HepG2 (cell line): ENCODE data around the gene SEC11A. TPM values are rescaled to one million over a fixed set of nuclear protein-coding genes. Genes with fewer than 3 reads are reported as not detected.
A peak's percentile ranks its signal among the peaks of the same experiment; 100 is the strongest.

Experiments used
- CBFB ChIP-seq: sonication (generic); formaldehyde crosslinking; IDR thresholded peaks from 2 replicates; pipeline ENCODE4 v1.4.0; 2020; ENCODE audit warnings: missing genetic modification reagents
- CHCHD3 ChIP-seq: sonication (generic); formaldehyde crosslinking; IDR thresholded peaks from 2 replicates; pipeline ENCODE4 v1.8.0; 2022; ENCODE audit warnings: mild to moderate bottlenecking, missing genetic modification reagents, moderate library complexity
- CHD2 ChIP-seq: IDR thresholded peaks from 2 replicates; pipeline ENCODE4 v1.6.1; 2011; ENCODE audit warnings: low read depth, low read length, improper control_type of control experiment
- HES4 ChIP-seq: sonication (generic); formaldehyde crosslinking; IDR thresholded peaks from 2 replicates; pipeline ENCODE4 v1.9.0; 2021; ENCODE audit warnings: mild to moderate bottlenecking, missing genetic modification reagents, borderline replicate concordance
- MAF1 ChIP-seq: sonication (generic); formaldehyde crosslinking; IDR thresholded peaks from 2 replicates; pipeline ENCODE4 v1.5.0; 2020; ENCODE audit warnings: missing genetic modification reagents, borderline replicate concordance
- SP1 ChIP-seq, 2 experiments: fragments of 450-650 bp in 1 of 2; sonication (generic) in 1 of 2; formaldehyde crosslinking in 1 of 2; IDR thresholded peaks; 2 replicates each; pipeline versions ENCODE4 v1.4.0 to v1.6.1; 2016 to 2020; ENCODE audit warnings: missing genetic modification reagents in 1 of 2
- SPEN ChIP-seq: sonication (generic); formaldehyde crosslinking; IDR thresholded peaks from 2 replicates; pipeline ENCODE4 v1.5.1; 2020; ENCODE audit warnings: low read depth, mild to moderate bottlenecking, missing genetic modification reagents
- ZC3H13 ChIP-seq: sonication (generic); formaldehyde crosslinking; IDR thresholded peaks from 2 replicates; pipeline ENCODE4 v1.8.1; 2023; ENCODE audit warnings: mild to moderate bottlenecking, missing genetic modification reagents, moderate library complexity
- ZNF552 ChIP-seq: sonication (generic); formaldehyde crosslinking; IDR thresholded peaks from 2 replicates; pipeline ENCODE4 v1.9.0; 2022; ENCODE audit warnings: missing genetic modification reagents, mild to moderate bottlenecking, borderline replicate concordance
- ZNF569 ChIP-seq: sonication (generic); formaldehyde crosslinking; IDR thresholded peaks from 2 replicates; pipeline ENCODE4 v1.5.0; 2020; ENCODE audit warnings: mild to moderate bottlenecking, missing genetic modification reagents, moderate library complexity, borderline replicate concordance
- polyA plus RNA-seq, 8 experiments: library from polyadenylated mRNA; depleted of rRNA in 3 of 8; stranded (reverse) in 7 of 8; unstranded in 1 of 8; fragments of >200 nt; fragmentation: Illumina TruSeq in 4 of 8; extraction: Trizol in 4 of 8; gene quantifications; 2 replicates each; pipeline versions ENCODE4 v1.2.1 to v1.2.3, GENCODE V29; 2011 to 2016; ENCODE audit warnings: low read depth in 4 of 8, missing spikeins in 1 of 8, mixed read lengths in 1 of 8; ENCODE audit not compliant: insufficient read depth in 1 of 8
- total RNA-seq, 5 experiments: library from RNA; depleted of rRNA; stranded (reverse); fragments of >200 nt; fragmentation: Illumina TruSeq; extraction: Trizol; gene quantifications; 2 replicates each; pipeline ENCODE4 v1.2.3, GENCODE V29; 2016; ENCODE audit warnings: low read depth in 1 of 5
- TF ChIP-seq, protein P1 (sequence below): sonication (generic); formaldehyde crosslinking; IDR thresholded peaks from 2 replicates; pipeline ENCODE4 v1.4.0; 2020; ENCODE audit warnings: mild to moderate bottlenecking, missing genetic modification reagents
- TF ChIP-seq, protein P2 (sequence below): sonication (generic); formaldehyde crosslinking; IDR thresholded peaks from 2 replicates; pipeline ENCODE4 v1.8.0; 2022; ENCODE audit warnings: mild to moderate bottlenecking, missing genetic modification reagents; ENCODE audit not compliant: insufficient replicate concordance
- TF ChIP-seq, protein P3 (sequence below): sonication (generic); formaldehyde crosslinking; conservative IDR thresholded peaks from 2 replicates; pipeline ENCODE4 v1.8.0; 2022; ENCODE audit warnings: mild to moderate bottlenecking, moderate library complexity, missing genetic modification reagents
- TF ChIP-seq, protein P4 (sequence below): sonication (generic); formaldehyde crosslinking; IDR thresholded peaks from 2 replicates; pipeline ENCODE4 v1.4.0; 2020; ENCODE audit warnings: missing genetic modification reagents
- TF ChIP-seq, protein P5 (sequence below): sonication (generic); formaldehyde crosslinking; conservative IDR thresholded peaks from 2 replicates; pipeline ENCODE4 v1.4.0; 2020; ENCODE audit warnings: mild to moderate bottlenecking, missing genetic modification reagents, moderate library complexity

Gene SEC11A
- total and polyA plus RNA-seq, 2 of the 13 experiments (the other 11 are each of a cell fraction or from before 2014, with no cell fraction given), result 141 to 230 TPM

DNA sequence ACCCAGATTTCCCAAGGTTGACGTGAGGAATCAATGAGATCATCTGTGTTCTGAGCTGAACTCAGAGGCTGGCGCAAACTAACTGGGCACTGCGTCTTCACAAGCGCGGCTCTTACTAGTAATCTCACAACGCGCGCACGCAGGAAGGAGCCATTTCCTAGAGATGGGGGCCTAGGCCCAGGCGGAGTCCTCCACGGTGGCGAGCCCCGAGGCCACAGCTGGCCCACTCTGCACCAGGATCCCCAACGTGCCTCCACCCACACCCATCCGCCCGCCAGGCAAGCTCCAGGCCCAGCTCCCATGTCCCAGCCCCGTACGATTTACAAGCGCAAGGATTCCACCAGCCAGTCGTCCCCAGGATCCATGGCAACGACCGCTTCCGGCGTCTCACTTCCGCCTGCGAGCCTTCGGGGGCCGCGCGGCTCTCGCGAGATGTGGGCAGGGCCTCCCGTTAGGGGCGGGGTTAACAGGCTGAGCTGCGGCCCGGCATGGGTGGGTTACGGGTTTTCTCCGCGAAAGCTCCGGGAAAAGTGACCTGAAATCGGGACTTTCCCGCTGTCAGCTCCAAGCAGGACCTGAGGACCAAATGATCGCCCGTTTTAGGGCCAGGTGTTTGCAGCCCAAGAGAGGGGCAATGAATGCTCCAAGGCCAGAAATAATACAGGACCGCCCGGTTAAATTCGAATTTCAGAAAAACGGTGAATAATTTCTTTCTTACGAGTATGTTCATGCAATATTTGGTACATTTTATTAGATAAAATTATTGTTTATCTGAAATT is 61.8 kb downstream of the SEC11A start, which contains the start of gene WDR73 (continued):
- TF ChIP-seq ZNF552 (CRISPR knock-in tag) (peak; percentile 83; the same call in 1 of the 2 replicates), CBFB (CRISPR knock-in tag) (peak; percentile 65; the same call in 1 of the 2 replicates), HES4 (CRISPR knock-in tag) (0 out of 2 replicates have a peak, but pooled peaks have one; percentile 39), ZC3H13 (CRISPR knock-in tag) (no peak), SP1 (IDR thresholded peaks at IDR 0.05) (peak; percentile 76; the same call in 1 of the 2 replicates), SP1 (CRISPR knock-in tag; IDR thresholded peaks at IDR 0.05) (peak; percentile 90), SPEN (CRISPR knock-in tag) (peak; percentile 82), CHD2 (peak; percentile 99), CHCHD3 (peak; percentile 67; the same call in 1 of the 2 replicates), ZNF569 (CRISPR knock-in tag) (no peak), MAF1 (peak; percentile 88; the same call in 1 of the 2 replicates)
- TF ChIP-seq, protein P1, sequence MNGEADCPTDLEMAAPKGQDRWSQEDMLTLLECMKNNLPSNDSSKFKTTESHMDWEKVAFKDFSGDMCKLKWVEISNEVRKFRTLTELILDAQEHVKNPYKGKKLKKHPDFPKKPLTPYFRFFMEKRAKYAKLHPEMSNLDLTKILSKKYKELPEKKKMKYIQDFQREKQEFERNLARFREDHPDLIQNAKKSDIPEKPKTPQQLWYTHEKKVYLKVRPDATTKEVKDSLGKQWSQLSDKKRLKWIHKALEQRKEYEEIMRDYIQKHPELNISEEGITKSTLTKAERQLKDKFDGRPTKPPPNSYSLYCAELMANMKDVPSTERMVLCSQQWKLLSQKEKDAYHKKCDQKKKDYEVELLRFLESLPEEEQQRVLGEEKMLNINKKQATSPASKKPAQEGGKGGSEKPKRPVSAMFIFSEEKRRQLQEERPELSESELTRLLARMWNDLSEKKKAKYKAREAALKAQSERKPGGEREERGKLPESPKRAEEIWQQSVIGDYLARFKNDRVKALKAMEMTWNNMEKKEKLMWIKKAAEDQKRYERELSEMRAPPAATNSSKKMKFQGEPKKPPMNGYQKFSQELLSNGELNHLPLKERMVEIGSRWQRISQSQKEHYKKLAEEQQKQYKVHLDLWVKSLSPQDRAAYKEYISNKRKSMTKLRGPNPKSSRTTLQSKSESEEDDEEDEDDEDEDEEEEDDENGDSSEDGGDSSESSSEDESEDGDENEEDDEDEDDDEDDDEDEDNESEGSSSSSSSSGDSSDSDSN (CRISPR knock-in tag), result peak; percentile 60
- TF ChIP-seq, protein P2, sequence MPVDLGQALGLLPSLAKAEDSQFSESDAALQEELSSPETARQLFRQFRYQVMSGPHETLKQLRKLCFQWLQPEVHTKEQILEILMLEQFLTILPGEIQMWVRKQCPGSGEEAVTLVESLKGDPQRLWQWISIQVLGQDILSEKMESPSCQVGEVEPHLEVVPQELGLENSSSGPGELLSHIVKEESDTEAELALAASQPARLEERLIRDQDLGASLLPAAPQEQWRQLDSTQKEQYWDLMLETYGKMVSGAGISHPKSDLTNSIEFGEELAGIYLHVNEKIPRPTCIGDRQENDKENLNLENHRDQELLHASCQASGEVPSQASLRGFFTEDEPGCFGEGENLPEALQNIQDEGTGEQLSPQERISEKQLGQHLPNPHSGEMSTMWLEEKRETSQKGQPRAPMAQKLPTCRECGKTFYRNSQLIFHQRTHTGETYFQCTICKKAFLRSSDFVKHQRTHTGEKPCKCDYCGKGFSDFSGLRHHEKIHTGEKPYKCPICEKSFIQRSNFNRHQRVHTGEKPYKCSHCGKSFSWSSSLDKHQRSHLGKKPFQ (CRISPR knock-in tag), result no peak
- TF ChIP-seq, protein P3, sequence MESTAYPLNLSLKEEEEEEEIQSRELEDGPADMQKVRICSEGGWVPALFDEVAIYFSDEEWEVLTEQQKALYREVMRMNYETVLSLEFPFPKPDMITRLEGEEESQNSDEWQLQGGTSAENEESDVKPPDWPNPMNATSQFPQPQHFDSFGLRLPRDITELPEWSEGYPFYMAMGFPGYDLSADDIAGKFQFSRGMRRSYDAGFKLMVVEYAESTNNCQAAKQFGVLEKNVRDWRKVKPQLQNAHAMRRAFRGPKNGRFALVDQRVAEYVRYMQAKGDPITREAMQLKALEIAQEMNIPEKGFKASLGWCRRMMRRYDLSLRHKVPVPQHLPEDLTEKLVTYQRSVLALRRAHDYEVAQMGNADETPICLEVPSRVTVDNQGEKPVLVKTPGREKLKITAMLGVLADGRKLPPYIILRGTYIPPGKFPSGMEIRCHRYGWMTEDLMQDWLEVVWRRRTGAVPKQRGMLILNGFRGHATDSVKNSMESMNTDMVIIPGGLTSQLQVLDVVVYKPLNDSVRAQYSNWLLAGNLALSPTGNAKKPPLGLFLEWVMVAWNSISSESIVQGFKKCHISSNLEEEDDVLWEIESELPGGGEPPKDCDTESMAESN (CRISPR knock-in tag), result 0 out of 2 replicates have a peak, but pooled peaks have one; percentile 70
- TF ChIP-seq, protein P4, sequence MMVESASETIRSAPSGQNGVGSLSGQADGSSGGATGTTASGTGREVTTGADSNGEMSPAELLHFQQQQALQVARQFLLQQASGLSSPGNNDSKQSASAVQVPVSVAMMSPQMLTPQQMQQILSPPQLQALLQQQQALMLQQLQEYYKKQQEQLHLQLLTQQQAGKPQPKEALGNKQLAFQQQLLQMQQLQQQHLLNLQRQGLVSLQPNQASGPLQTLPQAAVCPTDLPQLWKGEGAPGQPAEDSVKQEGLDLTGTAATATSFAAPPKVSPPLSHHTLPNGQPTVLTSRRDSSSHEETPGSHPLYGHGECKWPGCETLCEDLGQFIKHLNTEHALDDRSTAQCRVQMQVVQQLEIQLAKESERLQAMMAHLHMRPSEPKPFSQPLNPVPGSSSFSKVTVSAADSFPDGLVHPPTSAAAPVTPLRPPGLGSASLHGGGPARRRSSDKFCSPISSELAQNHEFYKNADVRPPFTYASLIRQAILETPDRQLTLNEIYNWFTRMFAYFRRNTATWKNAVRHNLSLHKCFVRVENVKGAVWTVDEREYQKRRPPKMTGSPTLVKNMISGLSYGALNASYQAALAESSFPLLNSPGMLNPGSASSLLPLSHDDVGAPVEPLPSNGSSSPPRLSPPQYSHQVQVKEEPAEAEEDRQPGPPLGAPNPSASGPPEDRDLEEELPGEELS, result peak; percentile 29; the same call in 1 of the 2 replicates
- TF ChIP-seq, protein P5, sequence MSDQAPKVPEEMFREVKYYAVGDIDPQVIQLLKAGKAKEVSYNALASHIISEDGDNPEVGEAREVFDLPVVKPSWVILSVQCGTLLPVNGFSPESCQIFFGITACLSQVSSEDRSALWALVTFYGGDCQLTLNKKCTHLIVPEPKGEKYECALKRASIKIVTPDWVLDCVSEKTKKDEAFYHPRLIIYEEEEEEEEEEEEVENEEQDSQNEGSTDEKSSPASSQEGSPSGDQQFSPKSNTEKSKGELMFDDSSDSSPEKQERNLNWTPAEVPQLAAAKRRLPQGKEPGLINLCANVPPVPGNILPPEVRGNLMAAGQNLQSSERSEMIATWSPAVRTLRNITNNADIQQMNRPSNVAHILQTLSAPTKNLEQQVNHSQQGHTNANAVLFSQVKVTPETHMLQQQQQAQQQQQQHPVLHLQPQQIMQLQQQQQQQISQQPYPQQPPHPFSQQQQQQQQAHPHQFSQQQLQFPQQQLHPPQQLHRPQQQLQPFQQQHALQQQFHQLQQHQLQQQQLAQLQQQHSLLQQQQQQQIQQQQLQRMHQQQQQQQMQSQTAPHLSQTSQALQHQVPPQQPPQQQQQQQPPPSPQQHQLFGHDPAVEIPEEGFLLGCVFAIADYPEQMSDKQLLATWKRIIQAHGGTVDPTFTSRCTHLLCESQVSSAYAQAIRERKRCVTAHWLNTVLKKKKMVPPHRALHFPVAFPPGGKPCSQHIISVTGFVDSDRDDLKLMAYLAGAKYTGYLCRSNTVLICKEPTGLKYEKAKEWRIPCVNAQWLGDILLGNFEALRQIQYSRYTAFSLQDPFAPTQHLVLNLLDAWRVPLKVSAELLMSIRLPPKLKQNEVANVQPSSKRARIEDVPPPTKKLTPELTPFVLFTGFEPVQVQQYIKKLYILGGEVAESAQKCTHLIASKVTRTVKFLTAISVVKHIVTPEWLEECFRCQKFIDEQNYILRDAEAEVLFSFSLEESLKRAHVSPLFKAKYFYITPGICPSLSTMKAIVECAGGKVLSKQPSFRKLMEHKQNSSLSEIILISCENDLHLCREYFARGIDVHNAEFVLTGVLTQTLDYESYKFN (CRISPR knock-in tag), result peak; percentile 26
